ENCODE results near the gene SNX15.
A peak's percentile ranks its signal among the peaks of the same experiment; 100 is the strongest.

Gene SNX15

GRCh38 chr11:65058012-65058411 is 30.8 kb downstream of the SNX15 start:
- DNase-seq: no peak

GRCh38 chr11:65058419-65059054 is 31.3 kb downstream of the SNX15 start, which contains the start of gene NAALADL1:
Gene NAALADL1, minus strand, starts transcription at chr11:65058553. Its CDS starts 32 bp downstream, at chr11:65058521.
- DNase-seq: no peak

GRCh38 chr11:65059523-65059922 is 32.3 kb downstream of the SNX15 start:
- no peak for DNase-seq

- DNase-seq: no peak
Observed at GRCh38 chr11:65059959-65060824, 33.0 kb downstream of the SNX15 start.

- no peak for DNase-seq
Observed at GRCh38 chr11:65060913-65061408, 33.7 kb downstream of the SNX15 start.

- no peak for DNase-seq
Observed at GRCh38 chr11:65063532-65063931, 36.3 kb downstream of the SNX15 start.

- DNase-seq: no peak
Observed at GRCh38 chr11:65064847-65065240, 37.6 kb downstream of the SNX15 start.

GRCh38 chr11:65065851-65066250 is 38.6 kb downstream of the SNX15 start:
- no peak for DNase-seq

- DNase-seq: no peak
Observed at GRCh38 chr11:65066315-65066714, 39.1 kb downstream of the SNX15 start.

- DNase-seq: no peak
Observed at GRCh38 chr11:65066805-65067291, 39.6 kb downstream of the SNX15 start.

- no peak for DNase-seq
Observed at GRCh38 chr11:65067446-65067845, 40.2 kb downstream of the SNX15 start.

- no peak for DNase-seq
Observed at GRCh38 chr11:65069217-65069616, 42.0 kb downstream of the SNX15 start.

- DNase-seq: no peak
Observed at GRCh38 chr11:65071907-65072630, 44.8 kb downstream of the SNX15 start.

- no peak for DNase-seq
Observed at GRCh38 chr11:65072631-65072966, 45.4 kb downstream of the SNX15 start.

GRCh38 chr11:65077451-65077850 is 50.2 kb downstream of the SNX15 start:
- no peak for DNase-seq

GRCh38 chr11:65078151-65078550 is 50.9 kb downstream of the SNX15 start:
- DNase-seq: peak; percentile 89

GRCh38 chr11:65078786-65079342 is 51.6 kb downstream of the SNX15 start:
- DNase-seq: no peak

GRCh38 chr11:65083134-65083833 is 56.0 kb downstream of the SNX15 start:
- DNase-seq: no peak

GRCh38 chr11:65083834-65084597 is 56.8 kb downstream of the SNX15 start, which contains the start of the genes CDCA5 and ZFPL1:
Gene CDCA5, minus strand, starts transcription at chr11:65084040. Its CDS starts 62 bp downstream, at chr11:65083978.
Gene ZFPL1, plus strand, starts transcription at chr11:65084222. Its CDS starts 477 bp downstream, at chr11:65084699.
- DNase-seq: peak; percentile 99

- DNase-seq: no peak
Observed at GRCh38 chr11:65084598-65085375, 57.5 kb downstream of the SNX15 start.

Measured in activated effector memory CD4-positive, alpha-beta T cell treated with anti-CD3 and anti-CD28 coated beads, Interleukin-2, amount 50 U/mL, for 16 hours (primary cell).